Neural progenitor cell (in vitro differentiated cells): ENCODE data around the gene CNN2. TPM values are rescaled to one million over a fixed set of nuclear protein-coding genes. Genes with fewer than 3 reads are reported as not detected.

Source experiments
- DNase-seq: peaks from one replicate; pipeline ENCODE4 v3.0.0-alpha.2; 2016; ENCODE audit warnings: low spot score
- H2AFZ ChIP-seq: fragments of 200-600 bp; sonication (generic); replicated peaks from 2 replicates; pipeline ENCODE4 v1.6.1; 2016; ENCODE audit warnings: antibody characterized with exemption
- H3F3A ChIP-seq: fragments of 200-600 bp; sonication (generic); 2 replicates; pipeline ENCODE4 v1.6.1; 2016; ENCODE audit warnings: antibody characterized with exemption, low read depth
- H3K27ac ChIP-seq: fragments of 200-600 bp; sonication (generic); 2 replicates; pipeline ENCODE4 v1.5.1; 2016; ENCODE audit warnings: mild to moderate bottlenecking
- H3K27me3 ChIP-seq: fragments of 200-600 bp; sonication (generic); 2 replicates; pipeline ENCODE4 v1.6.1; 2016; ENCODE audit warnings: mild to moderate bottlenecking, moderate library complexity
- H3K36me3 ChIP-seq: fragments of 200-600 bp; sonication (generic); 2 replicates; pipeline ENCODE4 v1.5.1; 2016
- H3K4me1 ChIP-seq: fragments of 200-600 bp; sonication (generic); 2 replicates; pipeline ENCODE4 v1.6.1; 2016; ENCODE audit warnings: mixed run types
- H3K4me2 ChIP-seq: fragments of 200-600 bp; sonication (generic); 2 replicates; pipeline ENCODE4 v1.6.1; 2016
- H3K4me3 ChIP-seq: fragments of 200-600 bp; sonication (generic); 2 replicates; pipeline ENCODE4 v1.5.1; 2016
- H3K79me2 ChIP-seq: fragments of 200-600 bp; sonication (generic); 2 replicates; pipeline ENCODE4 v1.6.1; 2016; ENCODE audit warnings: low read depth
- H3K9ac ChIP-seq: fragments of 200-600 bp; sonication (generic); 2 replicates; pipeline ENCODE4 v1.6.1; 2016
- H3K9me3 ChIP-seq: fragments of 200-600 bp; sonication (generic); 2 replicates; pipeline ENCODE4 v1.5.1; 2016; ENCODE audit warnings: low read depth
- H4K20me1 ChIP-seq: fragments of 200-600 bp; sonication (generic); 2 replicates; pipeline ENCODE4 v1.6.1; 2016; ENCODE audit warnings: low read depth
- H3K27ac Mint-ChIP-seq: 3 replicates; pipeline ENCODE4 v1.8.0; 2021; ENCODE audit warnings: mixed read lengths
- H3K27me3 Mint-ChIP-seq: 2 replicates; pipeline ENCODE4 v1.8.0; 2022; ENCODE audit warnings: low read depth, mild to moderate bottlenecking, inconsistent platforms, moderate library complexity, mixed read lengths; ENCODE audit not compliant: insufficient read depth
- H3K36me3 Mint-ChIP-seq: 3 replicates; pipeline ENCODE4 v1.8.0; 2021; ENCODE audit warnings: mixed read lengths
- H3K4me1 Mint-ChIP-seq: 3 replicates; pipeline ENCODE4 v1.8.0; 2021; ENCODE audit warnings: mixed read lengths
- H3K4me3 Mint-ChIP-seq: 3 replicates; pipeline ENCODE4 v1.8.0; 2021; ENCODE audit warnings: mild to moderate bottlenecking, moderate library complexity, mixed read lengths
- H3K9me3 Mint-ChIP-seq: 3 replicates; pipeline ENCODE4 v1.8.0; 2020; ENCODE audit warnings: mixed read lengths
- CTCF ChIP-seq: fragments of 200-600 bp; sonication (generic); IDR thresholded peaks from 2 replicates; pipeline ENCODE4 v1.5.1; 2017; ENCODE audit warnings: antibody characterized with exemption, mild to moderate bottlenecking
- EZH2 ChIP-seq: fragments of 200-600 bp; sonication (generic); IDR thresholded peaks from 2 replicates; pipeline ENCODE4 v1.6.1; 2017; ENCODE audit warnings: antibody characterized with exemption, mild to moderate bottlenecking, moderate library complexity
- EZH2phosphoT487 ChIP-seq: fragments of 200-600 bp; sonication (generic); IDR thresholded peaks from 2 replicates; pipeline ENCODE4 v1.6.1; 2017; ENCODE audit warnings: antibody characterized with exemption
- total RNA-seq: library from RNA; depleted of rRNA; stranded (reverse); fragments of >200 nt; gene quantifications from 2 replicates; pipeline ENCODE4 v1.2.3, GENCODE V29; 2015; ENCODE audit warnings: low replicate concordance

Gene CNN2
- total RNA-seq, 1 donor from 2014 or later: 131 TPM

GRCh38 chr19:1067341-1067957 lies 41.0 kb downstream of the CNN2 start:
- no peak overlapping the region for H3K27ac Mint-ChIP-seq
- Histone ChIP-seq H3K9ac (no peak overlapping the region), H3K4me3 (peak overlapping the region; percentile 48), H3F3A (peaks cover 43% of the 10 kb centered on the region), H3K4me1 (peaks cover 12% of the 10 kb centered on the region), H3K36me3 (no peaks in the 10 kb centered on the region), H4K20me1 (peaks cover 24% of the 10 kb centered on the region), H3K27ac (no peak overlapping the region), H3K27me3 (peaks cover 92% of the 10 kb centered on the region), H3K79me2 (no peaks in the 10 kb centered on the region), H2AFZ (no peak overlapping the region), H3K9me3 (no peaks in the 10 kb centered on the region), H3K4me2 (peak overlapping the region; percentile 89)
- peak overlapping the region; percentile 75 for H3K4me3 Mint-ChIP-seq
- H3K9me3 Mint-ChIP-seq: peaks cover 3% of the 10 kb centered on the region
- DNase-seq: no peak
- H3K4me1 Mint-ChIP-seq: peaks cover 12% of the 10 kb centered on the region
- no peaks in the 10 kb centered on the region for H3K36me3 Mint-ChIP-seq
- TF ChIP-seq EZH2: peak; percentile 70
- no peak for TF ChIP-seq CTCF
- peak; percentile 56 for TF ChIP-seq EZH2phosphoT487
- peaks cover 41% of the 10 kb centered on the region for H3K27me3 Mint-ChIP-seq

- Mint-ChIP-seq H3K27ac (peak overlapping the region; percentile 69), H3K9me3 (peaks cover 3% of the 10 kb centered on the region), H3K4me3 (peak overlapping the region; percentile 46), H3K4me1 (peaks cover 13% of the 10 kb centered on the region), H3K27me3 (peaks cover 43% of the 10 kb centered on the region), H3K36me3 (no peaks in the 10 kb centered on the region)
- no peak overlapping the region for H2AFZ ChIP-seq
- H3K4me2 ChIP-seq: no peak overlapping the region
- H3K27ac ChIP-seq: no peak overlapping the region
- no peaks in the 10 kb centered on the region for H3K9me3 ChIP-seq
- H3K79me2 ChIP-seq: no peaks in the 10 kb centered on the region
- no peak overlapping the region for H3K4me3 ChIP-seq
- no peak for TF ChIP-seq EZH2
- TF ChIP-seq CTCF: no peak
- TF ChIP-seq EZH2phosphoT487: no peak
- H3F3A ChIP-seq: peaks cover 50% of the 10 kb centered on the region
- H3K36me3 ChIP-seq: no peaks in the 10 kb centered on the region
- DNase-seq: no peak
- H4K20me1 ChIP-seq: peaks cover 33% of the 10 kb centered on the region
- peaks cover 93% of the 10 kb centered on the region for H3K27me3 ChIP-seq
- H3K9ac ChIP-seq: no peak overlapping the region
- peaks cover 12% of the 10 kb centered on the region for H3K4me1 ChIP-seq
Observed at GRCh38 chr19:1068009-1069001, 41.9 kb downstream of the CNN2 start.

- H3K27me3 ChIP-seq: peaks cover 84% of the 10 kb centered on the region
- Mint-ChIP-seq H3K36me3 (no peaks in the 10 kb centered on the region), H3K9me3 (peaks cover 3% of the 10 kb centered on the region), H3K27me3 (peaks cover 41% of the 10 kb centered on the region), H3K27ac (peak overlapping the region; percentile 69), H3K4me1 (peaks cover 13% of the 10 kb centered on the region), H3K4me3 (peak overlapping the region; percentile 46)
- no peak overlapping the region for H3K4me3 ChIP-seq
- H3K9ac ChIP-seq: no peak overlapping the region
- no peak overlapping the region for H2AFZ ChIP-seq
- H3K4me2 ChIP-seq: no peak overlapping the region
- DNase-seq: no peak
- peaks cover 46% of the 10 kb centered on the region for H3F3A ChIP-seq
- H3K27ac ChIP-seq: no peak overlapping the region
- H3K79me2 ChIP-seq: no peaks in the 10 kb centered on the region
- TF ChIP-seq EZH2phosphoT487: no peak
- peaks cover 34% of the 10 kb centered on the region for H4K20me1 ChIP-seq
- no peaks in the 10 kb centered on the region for H3K9me3 ChIP-seq
- H3K4me1 ChIP-seq: peaks cover 12% of the 10 kb centered on the region
- H3K36me3 ChIP-seq: no peaks in the 10 kb centered on the region
Observed at GRCh38 chr19:1069009-1069779, 42.8 kb downstream of the CNN2 start.
